HepG2 (cell line): Measurements from ENCODE around the gene CTDSP1. TPM values are rescaled to one million over a fixed set of nuclear protein-coding genes. Genes with fewer than 3 reads are reported as not detected.

Experiments
- ATAC-seq: fragments of 200-7000 bp; cut with Tn5 transposase; 3 replicates; pipeline ENCODE4 v1.9.1; 2020; ENCODE audit warnings: mild to moderate bottlenecking, moderate library complexity
- BruUV-seq: library from RNA; stranded (reverse); fragments of 400-500 nt; replicated peaks from 2 replicates; lab custom pipeline; 2021; lab: Mats Ljungman, UMichigan
- CTCF ChIA-PET: fragments of 300-600 bp; formaldehyde crosslinking; extraction: SDS; loops from one replicate; lab custom pipeline; 2021; ENCODE audit warnings: low total read pairs, inconsistent platforms, low intra/inter-chr PET ratio; lab: Yijun Ruan, JAX
- POLR2A ChIA-PET: fragments of 350-600 bp; sonication (Branson Sonifier 250); formaldehyde crosslinking; loops from one replicate; lab custom pipeline; 2020; ENCODE audit warnings: antibody characterized with exemption, inconsistent platforms; lab: Yijun Ruan, JAX
- DNase-seq: peaks from one replicate; pipeline ENCODE4 v3.0.0-alpha.2; 2015; ENCODE audit warnings: low spot score
- FAIRE-seq: peaks from 3 replicates; lab custom pipeline; 2011; peaks lifted over from hg19 to GRCh38; lab: Jason Lieb, UNC
- H2AFZ ChIP-seq: one replicate; pipeline ENCODE4 v1.6.1; 2011; ENCODE audit warnings: low read length, inconsistent platforms
- H3K27ac ChIP-seq: fragments of 300-600 bp; 3 replicates; pipeline ENCODE4 v1.8.0; 2011; ENCODE audit warnings: mixed run types, mild to moderate bottlenecking, mixed read lengths, low read length, inconsistent platforms; ENCODE audit not compliant: insufficient read depth; ENCODE audit errors: extremely low read length
- H3K27me3 ChIP-seq, 2 experiments: fragments of 200-600 bp in 1 of 2; 2 replicates in 1 of 2; 3 replicates in 1 of 2; pipeline versions ENCODE4 v1.6.0 to v1.8.0; 2011; ENCODE audit warnings: low read length in 2 of 2, mild to moderate bottlenecking in 2 of 2, moderate library complexity in 2 of 2, inconsistent platforms in 1 of 2; ENCODE audit not compliant: insufficient read depth in 2 of 2, control insufficient read depth in 1 of 2
- H3K36me3 ChIP-seq, 2 experiments: fragments of 200-600 bp in 1 of 2; replicated peaks in 1 of 2; 2 replicates in 1 of 2; 3 replicates in 1 of 2; pipeline versions ENCODE4 v1.5.1 to v1.8.0; 2011; ENCODE audit warnings: low read length in 2 of 2, inconsistent platforms in 1 of 2; ENCODE audit not compliant: insufficient read depth in 2 of 2, control insufficient read depth in 1 of 2
- H3K4me1 ChIP-seq: 2 replicates; pipeline ENCODE4 v1.5.1; 2012; ENCODE audit warnings: low read length, inconsistent platforms; ENCODE audit not compliant: insufficient read depth
- H3K4me2 ChIP-seq: 2 replicates; pipeline ENCODE4 v1.6.0; 2011; ENCODE audit warnings: low read depth, low read length, inconsistent platforms
- H3K4me3 ChIP-seq, 3 experiments: fragments of 200-600 bp in 1 of 3; sonication (generic), shearing (Covaris generic) in 1 of 3; replicated peaks in 1 of 3; 2 replicates each; pipeline ENCODE4 v1.5.1; 2011 to 2016; ENCODE audit warnings: low read length in 3 of 3, inconsistent platforms in 2 of 3, low read depth in 2 of 3, mild to moderate bottlenecking in 2 of 3, control low read depth in 1 of 3, mixed read lengths in 1 of 3; ENCODE audit not compliant: insufficient read depth in 1 of 3
- H3K79me2 ChIP-seq: one replicate; pipeline ENCODE4 v1.6.1; 2011; ENCODE audit warnings: low read length, inconsistent platforms; ENCODE audit not compliant: insufficient read depth
- H3K9ac ChIP-seq: 2 replicates; pipeline ENCODE4 v1.6.0; 2011; ENCODE audit warnings: mild to moderate bottlenecking, low read depth, low read length, inconsistent platforms; ENCODE audit not compliant: insufficient read depth
- H3K9me3 ChIP-seq: 2 replicates; pipeline ENCODE4 v1.5.1; 2012; ENCODE audit warnings: mild to moderate bottlenecking, low read length
- H4K20me1 ChIP-seq: 2 replicates; pipeline ENCODE4 v1.6.0; 2011; ENCODE audit warnings: inconsistent platforms, mild to moderate bottlenecking, low read length, moderate library complexity; ENCODE audit not compliant: insufficient read depth
- ATAD3A ChIP-seq: sonication (generic); formaldehyde crosslinking; IDR thresholded peaks from 2 replicates; pipeline ENCODE4 v1.4.0; 2020; ENCODE audit warnings: missing genetic modification reagents
- GABPB1 ChIP-seq: IDR thresholded peaks from 2 replicates; pipeline ENCODE4 v1.6.1; 2016; ENCODE audit warnings: mild to moderate bottlenecking, missing genetic modification reagents, moderate library complexity, missing compliant biosample characterization
- NR1H2 ChIP-seq: sonication (generic); formaldehyde crosslinking; IDR thresholded peaks from 2 replicates; pipeline ENCODE4 v1.8.1; 2022; ENCODE audit warnings: low read depth, missing genetic modification reagents, borderline replicate concordance
- RBM39 ChIP-seq: fragments of 200-400 bp; formaldehyde crosslinking; IDR thresholded peaks from one replicate; pipeline ENCODE4 v1.6.1; 2018; ENCODE audit warnings: antibody characterized with exemption, mild to moderate bottlenecking, low read depth, low read length; ENCODE audit not compliant: poor library complexity, severe bottlenecking
- SKI ChIP-seq: fragments of 450-650 bp; IDR thresholded peaks from one replicate; pipeline ENCODE4 v1.6.1; 2018; ENCODE audit warnings: mild to moderate bottlenecking; ENCODE audit not compliant: partially characterized antibody
- SMYD3 ChIP-seq: sonication (generic); formaldehyde crosslinking; IDR thresholded peaks from 2 replicates; pipeline ENCODE4 v1.8.1; 2023; ENCODE audit warnings: mild to moderate bottlenecking, missing genetic modification reagents
- SRF ChIP-seq: IDR thresholded peaks from 2 replicates; pipeline ENCODE4 v1.6.1; 2011; ENCODE audit warnings: mild to moderate bottlenecking, low read depth, low read length, moderate library complexity
- ZNF333 ChIP-seq: sonication (generic); formaldehyde crosslinking; IDR thresholded peaks from 2 replicates; pipeline ENCODE4 v1.4.0; 2020; ENCODE audit warnings: mild to moderate bottlenecking, missing genetic modification reagents, borderline replicate concordance
- ZNF670 ChIP-seq: sonication (generic); formaldehyde crosslinking; IDR thresholded peaks from 2 replicates; pipeline ENCODE4 v1.8.0; 2022; ENCODE audit warnings: mild to moderate bottlenecking, missing genetic modification reagents, borderline replicate concordance
- ZNF891 ChIP-seq: sonication (generic); formaldehyde crosslinking; IDR thresholded peaks from 2 replicates; pipeline ENCODE4 v1.5.0; 2020; ENCODE audit warnings: mild to moderate bottlenecking, missing genetic modification reagents
- ZSCAN29 ChIP-seq: sonication (generic); formaldehyde crosslinking; conservative IDR thresholded peaks from 2 replicates; pipeline ENCODE4 v1.4.0; 2020; ENCODE audit warnings: mild to moderate bottlenecking, missing genetic modification reagents
- WGBS: methylation state at CpG from one replicate; pipeline ENCODE4 v1.1.6; 2017; ENCODE audit warnings: low lambda C conversion rate; 5-methylcytosine and 5-hydroxymethylcytosine counted together
- in situ Hi-C: cut with HindIII; loops from 2 replicates; pipeline ENCODE4 v1.10.0; 2017; ENCODE audit warnings: low pct_unique_long_range_greater_than_20kb; ENCODE audit not compliant: extremely low pct_ligation_motif_present
- intact Hi-C: fragments of 100-400 bp; cut with micrococcal nuclease; formaldehyde crosslinking; loops from one replicate; pipeline ENCODE4 v1.10.0; 2022; ENCODE audit not compliant: unreplicated experiment
- polyA plus RNA-seq, 8 experiments: library from polyadenylated mRNA; depleted of rRNA in 3 of 8; stranded (reverse) in 7 of 8; unstranded in 1 of 8; fragments of >200 nt; fragmentation: Illumina TruSeq in 4 of 8; extraction: Trizol in 4 of 8; gene quantifications; 2 replicates each; pipeline versions ENCODE4 v1.2.1 to v1.2.3, GENCODE V29; 2011 to 2016; ENCODE audit warnings: low read depth in 4 of 8, missing spikeins in 1 of 8, mixed read lengths in 1 of 8; ENCODE audit not compliant: insufficient read depth in 1 of 8
- total RNA-seq, 5 experiments: library from RNA; depleted of rRNA; stranded (reverse); fragments of >200 nt; fragmentation: Illumina TruSeq; extraction: Trizol; gene quantifications; 2 replicates each; pipeline ENCODE4 v1.2.3, GENCODE V29; 2016; ENCODE audit warnings: low read depth in 1 of 5

CTDSP1 gene
- total and polyA plus RNA-seq, 2 of the 13 experiments (the other 11 are each of a cell fraction or from before 2014, with no cell fraction given): 91.0 to 268 TPM

GRCh38 chr2:218368621-218369153 is 31.0 kb upstream of the CTDSP1 start:
- Histone ChIP-seq H3K9ac (no peak overlapping the region), H3K79me2 (no peaks in the 10 kb centered on the region), H3K4me1 (peaks cover 42% of the 10 kb centered on the region), H2AFZ (no peak overlapping the region), H3K4me2 (no peak overlapping the region), H3K27ac (no peak overlapping the region), H4K20me1 (no peaks in the 10 kb centered on the region), H3K27me3 (peaks cover 2% of the 10 kb centered on the region in 2 experiments; a peak in 2 of 5 replicates), H3K9me3 (no peaks in the 10 kb centered on the region)
- BruUV-seq: no TSS peak
- POLR2A ChIA-PET: no interaction called here
- WGBS: 52% methylated on average over 27 of the region's 27 CpGs
- FAIRE-seq: no peak
- peak; percentile 59 for ATAC-seq
- no peak for DNase-seq
- intact Hi-C loops: no loop called here
- TF ChIP-seq SRF (no peak), GABPB1 (CRISPR knock-in tag) (no peak), ZNF891 (CRISPR knock-in tag) (no peak), NR1H2 (CRISPR knock-in tag) (no peak), ZSCAN29 (no peak), ZNF333 (CRISPR knock-in tag) (no peak), ATAD3A (CRISPR knock-in tag) (no peak), SMYD3 (no peak), SKI (no peak)
- TF ChIP-seq, all 625 proteins: peak for 0
- Histone ChIP-seq H3K4me3 (no peak overlapping the region), H3K36me3 (no peaks in the 10 kb centered on the region)
- in situ Hi-C loops: no loop called here
- CTCF ChIA-PET: no interaction called here

- in situ Hi-C loops: no loop called here
- ATAC-seq: no peak
- no peak for TF ChIP-seq ZNF670 (CRISPR knock-in tag)
- TF ChIP-seq RBM39: no peak
- TF ChIP-seq, all 625 proteins: peak for 0
- H2AFZ ChIP-seq: no peak overlapping the region
- under 1% methylated on average over 2 of the region's 2 CpGs for WGBS
- FAIRE-seq (no peak), DNase-seq (no peak)
- BruUV-seq: no TSS peak
- no peaks in the 10 kb centered on the region for H3K36me3 ChIP-seq
- H3K79me2 ChIP-seq: no peaks in the 10 kb centered on the region
- H3K4me1 ChIP-seq: peaks cover 42% of the 10 kb centered on the region
- H3K27ac ChIP-seq: no peak overlapping the region
- no peaks in the 10 kb centered on the region for H3K9me3 ChIP-seq
- peaks cover 2% of the 10 kb centered on the region in 2 experiments; a peak in 2 of 5 replicates for H3K27me3 ChIP-seq
- no peak overlapping the region for H3K9ac ChIP-seq
- intact Hi-C loops: no loop called here
- CTCF ChIA-PET: no interaction called here
- POLR2A ChIA-PET: interaction anchor here (1.1 to 1.9 kb wide), 3 partner anchors 17 to 82 kb away, joined by 4 to 10 read pairs (median 4); no protein-coding TSS in a partner anchor
- no peak overlapping the region for H3K4me3 ChIP-seq
- no peaks in the 10 kb centered on the region for H4K20me1 ChIP-seq
- no peak overlapping the region for H3K4me2 ChIP-seq
These were observed 30.3 kb upstream of the CTDSP1 start for GRCh38 chr2:218369330-218369729.
